Upper lobe of left lung (tissue), 4 donors: Measurements from ENCODE around the gene FARP1.

Source experiments
- EP300 ChIP-seq, 4 donors: sonication (generic); formaldehyde crosslinking; IDR thresholded peaks; one replicate each; pipeline ENCODE4 v1.5.1; 2017; ENCODE audit warnings: antibody characterized with exemption in 4 of 4, control low read depth in 2 of 4
- POLR2AphosphoS5 ChIP-seq, 2 donors: sonication (generic); formaldehyde crosslinking; IDR thresholded peaks; one replicate each; pipeline ENCODE4 v1.5.1; 2017; ENCODE audit warnings: antibody characterized with exemption in 2 of 2
- TF ChIP-seq, protein P1 (sequence below), 6 experiments: fragments of 450-650 bp in 4 of 6; fragments of 200-600 bp in 2 of 6; sonication (generic) in 2 of 6; IDR thresholded peaks; one replicate each; pipeline ENCODE4 v1.5.1; 2016 to 2019; ENCODE audit warnings: antibody characterized with exemption in 6 of 6

DNA sequence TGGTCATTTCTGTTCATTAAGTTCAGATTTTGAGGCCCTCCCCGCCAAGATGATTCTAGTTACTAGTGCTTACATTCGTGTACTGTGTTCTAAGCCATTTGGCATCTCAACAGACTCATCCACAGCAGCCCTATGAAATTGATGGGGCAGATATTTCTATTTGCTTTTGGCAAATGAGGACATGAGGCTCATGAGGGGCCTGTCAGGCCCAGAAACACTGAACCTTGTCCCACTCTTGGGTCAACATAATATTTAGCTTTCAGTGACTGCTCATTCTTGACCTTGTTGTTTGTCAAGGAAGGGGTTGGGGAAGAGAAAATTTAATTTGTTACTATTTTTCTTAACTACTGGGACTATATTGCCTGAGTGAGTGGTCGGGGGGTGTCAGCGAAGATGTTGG, 126.5 kb downstream of the FARP1 start:
- TF ChIP-seq, protein P1, sequence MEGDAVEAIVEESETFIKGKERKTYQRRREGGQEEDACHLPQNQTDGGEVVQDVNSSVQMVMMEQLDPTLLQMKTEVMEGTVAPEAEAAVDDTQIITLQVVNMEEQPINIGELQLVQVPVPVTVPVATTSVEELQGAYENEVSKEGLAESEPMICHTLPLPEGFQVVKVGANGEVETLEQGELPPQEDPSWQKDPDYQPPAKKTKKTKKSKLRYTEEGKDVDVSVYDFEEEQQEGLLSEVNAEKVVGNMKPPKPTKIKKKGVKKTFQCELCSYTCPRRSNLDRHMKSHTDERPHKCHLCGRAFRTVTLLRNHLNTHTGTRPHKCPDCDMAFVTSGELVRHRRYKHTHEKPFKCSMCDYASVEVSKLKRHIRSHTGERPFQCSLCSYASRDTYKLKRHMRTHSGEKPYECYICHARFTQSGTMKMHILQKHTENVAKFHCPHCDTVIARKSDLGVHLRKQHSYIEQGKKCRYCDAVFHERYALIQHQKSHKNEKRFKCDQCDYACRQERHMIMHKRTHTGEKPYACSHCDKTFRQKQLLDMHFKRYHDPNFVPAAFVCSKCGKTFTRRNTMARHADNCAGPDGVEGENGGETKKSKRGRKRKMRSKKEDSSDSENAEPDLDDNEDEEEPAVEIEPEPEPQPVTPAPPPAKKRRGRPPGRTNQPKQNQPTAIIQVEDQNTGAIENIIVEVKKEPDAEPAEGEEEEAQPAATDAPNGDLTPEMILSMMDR (IDR thresholded peaks at IDR 0.05): no peak
- TF ChIP-seq EP300 (IDR thresholded peaks at IDR 0.05) (no peak), POLR2AphosphoS5 (IDR thresholded peaks at IDR 0.05) (no peak)
